GM18951 (cell line): ENCODE data around the gene DNMT3L.
"Not testable (repeated sequence)": the region's sequence is repeated elsewhere in the genome, so short reads cannot be mapped to it uniquely, and the experiment has no call there.

Experiments used
- POLR2A ChIP-seq: IDR thresholded peaks from 4 replicates; pipeline ENCODE4 v1.6.1; 2011; ENCODE audit warnings: mild to moderate bottlenecking; ENCODE audit not compliant: insufficient read length, insufficient read depth; ENCODE audit errors: extremely low read depth
- in situ Hi-C: fragments of 300-500 bp; cut with MboI; formaldehyde crosslinking; loops from one replicate; pipeline ENCODE4 v1.12.0; 2022; ENCODE audit warnings: low sequenced_read_pairs, mixed read lengths, inconsistent platforms; ENCODE audit not compliant: unreplicated experiment

Gene DNMT3L

DNA sequence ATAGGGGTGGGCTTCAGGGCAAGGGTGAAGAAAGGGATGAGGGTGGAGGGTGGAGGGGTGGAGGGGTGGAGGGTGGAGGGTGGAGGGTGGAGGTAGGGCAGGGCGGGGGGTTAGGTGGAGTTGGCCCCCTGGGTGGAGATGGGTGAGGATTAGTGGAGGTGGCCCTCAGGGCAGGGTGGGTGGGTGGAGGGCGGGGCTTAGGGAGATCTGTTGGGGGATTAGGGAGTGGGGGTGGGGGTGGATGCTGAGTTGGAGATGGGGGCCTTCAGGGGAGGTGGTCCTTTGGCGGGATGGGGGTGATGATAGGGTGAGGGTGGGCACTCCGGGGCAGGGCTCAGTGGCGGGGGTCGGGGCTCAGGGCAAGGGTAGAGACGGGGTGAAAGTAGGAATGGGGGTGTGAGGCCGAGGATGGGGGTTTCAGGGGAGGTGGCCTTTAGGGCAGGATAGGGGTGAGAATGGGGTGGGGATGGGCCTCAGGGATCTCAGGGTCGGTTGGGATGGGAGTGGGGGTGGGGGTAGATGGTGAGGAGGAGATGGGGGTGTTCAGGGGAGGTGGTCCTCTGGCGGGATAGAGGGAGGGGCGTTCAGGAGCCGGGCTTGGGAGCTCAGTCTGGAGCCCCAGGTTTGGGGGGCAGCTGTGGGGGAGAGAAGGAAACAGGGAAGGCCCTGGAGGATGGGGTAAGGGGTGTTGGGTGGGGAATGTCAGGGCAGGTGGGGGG is 800 bp upstream of the DNMT3L start:
- TF ChIP-seq POLR2A: no peak
- in situ Hi-C loops: no loop called here

DNA sequence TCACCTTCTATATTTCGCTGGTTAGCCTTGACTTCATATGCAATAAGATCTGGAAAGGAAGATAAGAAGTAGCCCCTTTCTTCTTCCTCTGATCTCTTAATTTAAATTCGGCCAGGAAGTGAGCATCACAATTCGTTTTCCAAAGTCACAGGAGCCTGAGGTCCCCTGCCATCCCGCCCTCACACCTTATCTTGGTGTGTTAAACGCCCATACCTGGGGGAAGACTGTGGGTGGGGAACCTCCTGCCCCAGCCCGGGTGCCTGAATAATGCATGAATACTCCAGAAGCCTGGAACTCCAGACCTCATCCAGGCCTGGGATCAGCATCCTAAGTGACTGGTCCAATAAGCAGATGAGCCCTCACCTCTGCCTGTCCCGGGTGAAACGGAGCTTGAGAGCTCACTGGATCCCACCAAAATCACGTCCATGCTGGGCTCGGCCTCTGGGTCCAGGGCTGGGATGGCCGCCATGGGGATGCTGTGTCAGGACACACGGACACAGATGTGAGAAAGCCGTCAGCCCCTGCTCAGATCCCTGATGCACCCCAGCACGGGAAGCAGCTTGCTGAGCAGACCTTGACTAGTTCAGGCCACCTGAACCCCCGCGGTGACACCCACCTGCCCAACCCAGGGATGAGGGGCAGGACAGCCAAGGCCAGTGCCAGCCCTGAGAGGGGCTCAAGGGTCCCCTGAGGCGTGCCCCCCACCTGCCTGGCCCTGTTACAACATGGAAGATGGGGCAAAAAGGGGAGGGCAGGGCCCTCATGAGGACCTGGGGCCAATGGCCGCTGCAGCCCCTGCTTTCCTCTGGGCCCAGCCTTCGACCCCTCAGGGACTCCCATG is 686 bp downstream of the DNMT3L start:
- TF ChIP-seq POLR2A: no peak
- in situ Hi-C loops: no loop called here

DNA sequence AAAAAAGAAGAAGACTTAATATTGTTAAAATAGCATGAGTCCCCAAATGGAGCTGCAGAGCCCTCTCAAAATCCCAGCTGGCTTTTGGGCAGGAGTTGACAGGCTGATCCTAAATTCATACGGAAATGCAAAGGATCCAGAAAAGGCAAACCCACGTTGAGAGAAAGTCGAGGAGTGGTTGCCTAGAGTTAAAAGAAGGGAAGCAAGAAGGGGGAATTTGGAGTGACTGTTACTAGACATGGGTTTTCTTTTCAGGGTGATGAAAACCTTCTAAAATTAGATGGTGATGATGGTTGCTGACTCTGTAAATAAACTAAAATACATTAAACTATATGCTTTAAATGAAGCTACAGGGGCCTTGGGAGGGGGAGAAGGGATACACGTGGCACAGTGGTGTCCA is 1.6 kb downstream of the DNMT3L start:
- no peak for TF ChIP-seq POLR2A
- in situ Hi-C loops: no loop called here

DNA sequence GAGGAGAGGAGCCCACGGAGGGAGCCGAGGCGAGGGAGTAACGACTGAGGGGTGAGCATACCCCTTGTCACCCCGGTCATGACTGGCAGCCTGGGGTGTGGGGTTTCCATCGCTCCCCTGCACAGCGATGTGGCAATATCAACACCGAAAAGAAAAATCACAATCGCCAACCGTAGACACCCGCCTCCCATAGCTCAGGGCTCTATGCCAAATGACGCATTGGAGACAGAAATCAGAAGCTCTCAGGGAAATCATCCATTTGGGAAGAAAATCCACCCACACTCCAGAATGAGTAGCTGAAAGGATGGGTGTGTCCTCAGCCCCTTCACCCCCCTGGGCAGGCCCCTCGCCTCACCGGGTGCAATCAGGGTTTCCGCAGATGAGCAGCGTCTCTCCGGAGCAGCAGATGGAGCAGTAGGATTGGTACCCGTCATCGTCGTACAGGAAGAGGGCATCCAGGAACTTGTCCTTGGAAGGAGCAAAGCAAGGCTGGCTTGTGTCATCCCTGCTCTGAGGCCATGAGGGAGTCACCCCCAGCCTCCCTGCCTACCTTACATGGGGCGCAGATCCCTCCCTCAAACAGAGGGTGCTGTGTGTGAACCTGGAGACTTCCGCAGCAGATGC is 2.5 kb downstream of the DNMT3L start:
- TF ChIP-seq POLR2A: no peak
- in situ Hi-C loops: no loop called here

DNA sequence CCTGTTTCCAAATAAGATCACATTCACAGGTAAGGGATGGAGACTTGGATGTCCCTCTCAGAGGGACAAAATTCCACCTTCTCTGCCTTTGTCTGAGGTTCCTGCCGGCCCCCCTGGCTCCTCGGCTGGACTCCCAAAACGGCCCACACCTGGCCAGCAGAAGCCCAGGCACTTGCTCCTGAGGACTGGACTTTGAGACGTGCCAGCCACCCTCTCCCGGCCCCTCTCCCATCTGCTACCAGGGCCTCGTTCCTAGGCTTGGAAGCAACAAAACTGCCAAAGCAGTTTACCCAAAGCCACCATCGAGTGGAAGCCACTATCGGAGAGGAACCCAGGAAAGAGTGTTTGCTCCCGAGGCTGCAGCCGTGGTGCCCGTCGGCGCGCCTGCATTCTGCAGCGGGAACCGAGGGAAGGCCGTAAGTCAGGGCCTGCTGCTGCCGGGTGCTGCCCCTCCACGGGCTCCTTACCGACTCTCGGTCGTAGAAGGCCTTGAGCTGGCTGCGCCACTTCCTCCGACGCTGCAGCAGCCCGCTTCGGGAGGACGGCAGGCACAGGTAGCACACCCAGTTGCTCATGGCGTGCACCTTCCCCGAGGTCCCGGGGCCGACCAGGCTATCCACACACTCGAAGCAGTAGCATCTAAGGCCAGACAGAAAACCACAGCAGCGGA is 3.5 kb downstream of the DNMT3L start:
- TF ChIP-seq POLR2A: no peak
- in situ Hi-C loops: no loop called here

DNA sequence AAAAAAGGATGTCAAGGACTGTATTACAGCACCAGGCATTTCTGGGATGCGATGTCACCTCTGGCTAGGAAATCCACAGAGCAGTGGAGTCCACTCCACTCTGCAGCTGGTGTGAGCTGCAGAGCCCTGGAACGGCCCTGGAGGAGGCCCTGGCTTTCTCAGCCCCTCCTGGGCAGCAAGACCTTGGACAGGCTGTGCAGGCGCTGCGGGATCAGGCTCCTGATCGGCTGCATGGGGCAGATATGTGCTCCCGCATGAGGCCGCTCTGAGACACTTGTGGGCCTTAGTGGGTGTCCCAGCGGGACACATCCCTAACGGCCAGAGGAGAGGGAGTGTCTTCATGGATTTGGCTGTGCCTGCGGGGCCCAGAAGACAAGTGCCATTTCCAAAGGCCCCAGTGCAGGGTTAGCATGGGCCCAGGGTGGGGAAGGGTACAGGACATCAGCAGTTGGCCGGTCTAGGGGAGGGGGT is 6.2 kb downstream of the DNMT3L start:
- in situ Hi-C loops: no loop called here
- no peak for TF ChIP-seq POLR2A

DNA sequence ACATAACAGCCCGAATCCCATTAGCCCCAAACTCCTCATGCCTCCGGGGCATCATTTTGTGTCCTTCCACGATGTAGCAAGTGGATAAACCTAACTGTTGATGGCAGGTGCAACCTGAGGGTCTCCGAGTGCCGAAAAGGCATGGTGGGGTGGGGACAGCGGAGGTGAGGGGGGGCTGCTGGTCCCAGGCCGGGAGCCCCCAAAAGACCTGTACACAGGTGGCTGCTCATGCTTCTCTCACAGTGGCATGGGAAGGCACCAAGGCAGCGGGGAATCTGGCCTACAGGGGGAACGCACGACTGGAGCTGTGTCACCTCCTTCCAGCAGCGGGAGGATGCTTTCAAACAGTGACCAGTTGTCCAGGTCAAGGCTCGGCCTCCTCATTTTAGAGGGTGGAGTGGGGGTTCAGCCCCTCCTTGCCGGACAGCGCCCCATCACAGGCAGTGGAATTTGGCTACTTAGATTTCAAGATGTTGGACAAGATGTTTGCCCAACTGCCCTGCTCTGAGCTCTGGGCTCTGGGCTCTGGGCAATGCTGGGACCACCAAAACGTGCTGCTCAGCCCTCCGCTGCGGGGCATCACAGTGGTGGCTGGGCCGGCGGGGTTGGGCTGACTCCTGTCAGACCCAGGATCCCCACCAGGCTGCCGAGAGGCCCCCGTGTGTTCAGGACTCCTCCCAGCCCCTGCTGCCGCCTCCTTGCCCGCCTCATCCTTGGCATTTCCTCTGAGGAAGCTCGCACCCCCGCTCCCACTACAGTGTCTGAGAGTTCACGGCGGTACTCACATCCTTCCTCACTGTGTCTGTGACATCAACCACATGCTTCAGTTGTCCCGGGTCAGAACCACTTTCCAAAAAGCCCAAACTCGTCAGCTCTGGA is 7.6 kb downstream of the DNMT3L start:
- in situ Hi-C loops: no loop called here
- TF ChIP-seq POLR2A: no peak

DNA sequence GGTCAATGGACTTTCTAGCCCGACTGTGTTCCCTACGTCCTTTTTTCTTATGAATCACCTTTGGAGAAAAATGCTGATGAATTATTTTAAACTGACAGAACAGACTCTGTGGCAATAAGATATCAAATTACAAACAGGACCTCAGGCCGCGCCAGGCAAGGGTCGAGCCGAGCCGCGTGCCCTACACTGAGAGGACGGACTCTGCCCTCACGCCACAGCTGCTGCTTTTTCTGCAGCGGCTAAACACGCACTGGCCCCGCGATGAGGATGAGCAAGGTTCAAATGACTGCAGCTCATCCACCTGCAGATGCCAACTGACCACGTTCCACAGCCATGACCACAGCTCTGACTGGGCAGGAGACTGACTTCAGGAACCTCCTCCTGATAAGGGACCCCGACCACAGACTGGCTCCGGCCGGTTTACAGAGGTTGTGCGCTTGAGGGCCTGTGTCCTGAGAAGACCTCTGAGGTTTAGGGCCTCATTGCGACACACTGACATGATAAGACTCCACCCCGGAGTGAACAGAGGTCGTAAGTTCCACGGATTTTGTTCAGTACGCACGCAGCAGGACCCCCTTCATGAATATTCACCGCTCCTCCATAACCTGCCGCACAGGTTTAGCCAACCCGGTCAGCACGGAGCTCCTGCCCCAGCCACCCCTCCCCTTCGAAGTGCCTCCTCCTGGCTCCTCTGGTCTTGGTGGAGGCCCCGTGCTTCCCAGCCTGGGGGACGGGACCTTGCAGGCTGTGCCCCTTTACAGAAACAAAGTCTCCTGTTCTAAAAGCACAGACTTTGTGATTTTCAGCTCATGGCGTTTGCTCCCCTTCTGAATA is 12.3 kb downstream of the DNMT3L start:
- in situ Hi-C loops: not testable (repeated sequence)

DNA sequence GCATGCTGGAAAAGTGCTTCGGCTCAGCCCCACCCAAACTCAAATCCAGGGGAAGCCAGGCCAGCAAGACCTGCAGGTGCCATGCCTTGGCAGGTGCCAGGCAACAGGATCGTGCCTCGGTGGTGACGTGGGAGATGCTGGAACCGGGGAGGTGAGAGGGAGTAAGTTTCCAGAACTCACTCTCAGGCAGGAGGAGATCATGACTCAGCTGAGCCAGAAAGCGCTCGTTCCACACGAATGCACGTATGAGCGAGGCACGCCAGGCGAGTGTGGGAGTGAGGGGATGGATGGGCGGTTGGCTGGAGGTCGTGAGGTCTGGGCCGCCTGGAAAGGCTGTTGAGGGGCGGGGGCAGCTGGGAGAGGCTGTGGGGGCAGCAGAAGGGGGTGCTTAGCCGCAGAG is 13.8 kb downstream of the DNMT3L start:
- in situ Hi-C loops: not testable (repeated sequence)

DNA sequence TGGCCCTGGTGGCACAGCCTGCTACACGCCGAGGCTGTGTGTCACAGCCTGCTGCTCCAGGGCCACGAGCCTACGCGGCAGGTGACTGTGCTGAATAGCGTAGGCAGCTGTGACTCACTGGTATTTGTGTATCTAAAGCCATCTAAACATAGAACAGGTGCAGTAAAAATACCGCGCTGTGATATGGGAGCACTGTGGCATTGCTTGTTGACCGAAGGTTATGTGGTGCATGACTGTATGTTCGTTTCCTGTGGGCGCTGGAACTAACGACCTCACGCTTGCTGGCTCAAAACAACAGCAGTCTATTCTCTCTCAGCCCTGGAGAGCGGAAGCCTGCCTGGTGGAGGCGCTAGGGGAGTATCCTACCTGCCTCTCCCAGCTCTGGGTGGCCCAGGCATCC is 17.7 kb downstream of the DNMT3L start:
- in situ Hi-C loops: not testable (repeated sequence)

DNA sequence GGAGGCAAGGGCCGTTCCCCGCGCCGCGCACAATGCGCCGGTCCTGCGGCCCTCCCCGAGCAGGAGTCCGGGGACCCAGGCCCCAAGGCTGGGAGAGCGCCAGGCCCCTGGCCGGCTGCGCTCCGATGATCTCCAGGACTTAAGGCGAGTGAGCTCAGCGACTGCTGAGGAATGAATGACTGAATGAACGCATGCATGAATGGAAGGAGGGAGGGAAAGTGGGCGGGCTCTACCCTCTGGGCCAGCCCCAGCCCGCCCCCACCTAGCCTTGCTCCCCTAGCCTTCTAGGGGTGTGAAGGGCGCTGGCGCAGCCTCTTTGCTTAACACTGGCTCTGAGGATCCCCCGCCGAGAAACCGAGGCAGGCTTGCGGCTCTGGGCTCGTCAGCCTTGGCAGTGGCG is 20.4 kb downstream of the DNMT3L start:
- in situ Hi-C loops: not testable (repeated sequence)

DNA sequence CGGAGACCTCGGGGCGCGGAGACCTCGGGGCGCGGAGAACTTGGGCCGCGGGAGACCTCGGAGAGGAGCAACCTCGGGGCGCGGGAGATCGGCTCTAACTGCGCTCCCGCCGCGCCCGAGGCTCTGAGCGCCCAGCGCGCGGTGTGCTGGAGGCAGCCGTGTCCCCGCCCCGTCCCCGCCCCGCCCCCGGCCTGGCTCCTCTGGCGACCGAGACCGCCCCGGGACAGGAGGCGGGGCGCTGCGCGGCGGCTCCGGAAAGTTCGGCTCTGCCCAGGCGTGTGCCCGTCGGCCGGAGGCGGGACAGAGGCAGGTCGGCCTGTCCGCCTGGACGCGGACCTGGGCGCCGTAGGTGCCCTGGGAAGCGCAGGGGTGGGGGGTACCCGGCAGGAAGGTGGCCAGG is 20.9 kb downstream of the DNMT3L start, which contains the start of gene ICOSLG:
Gene ICOSLG (minus strand): TSS at position 102 of the 400 bp plus-strand sequence. CDS start 126 bp downstream, outside the sequence.
- in situ Hi-C loops: not testable (repeated sequence)

DNA sequence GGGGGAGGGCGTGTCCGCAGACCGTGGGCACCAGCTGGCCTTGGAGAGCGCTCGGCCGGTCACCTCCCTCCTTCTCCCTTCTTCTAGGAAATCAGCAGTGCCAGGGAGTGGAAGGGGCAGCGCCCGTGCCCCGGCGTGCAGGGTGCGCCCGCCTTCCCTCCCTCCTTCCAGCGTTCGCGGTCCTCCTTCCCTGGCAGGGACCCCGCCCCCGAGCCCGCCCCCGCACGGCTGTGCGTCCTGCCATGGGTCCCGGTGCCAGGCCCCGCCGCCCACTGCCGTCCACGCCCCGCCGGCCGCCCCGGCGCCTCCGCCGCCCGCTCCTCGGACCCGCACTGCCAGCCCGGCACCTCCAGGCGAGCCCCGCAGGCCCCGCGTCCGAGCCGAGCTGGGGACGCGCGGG is 21.3 kb downstream of the DNMT3L start:
- in situ Hi-C loops: not testable (repeated sequence)

DNA sequence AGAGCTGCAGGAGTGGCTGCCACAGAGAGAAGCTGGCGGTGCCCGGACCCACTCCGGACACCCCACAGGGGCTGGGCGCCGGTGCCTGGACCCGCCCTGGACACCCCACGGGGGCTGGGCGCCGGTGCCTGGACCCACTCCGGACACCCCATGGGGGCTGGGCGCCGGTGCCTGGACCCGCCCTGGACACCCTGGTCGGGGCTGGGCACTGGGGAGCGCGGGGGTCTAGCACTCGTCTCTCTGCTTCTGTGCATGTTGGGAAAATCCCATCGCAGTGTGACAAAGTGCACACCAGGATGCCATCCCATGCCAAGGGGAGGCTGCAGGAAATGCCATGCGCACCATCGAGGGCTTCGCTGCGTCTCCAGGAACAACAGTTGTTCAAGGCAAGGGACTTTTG is 32.1 kb downstream of the DNMT3L start:
- in situ Hi-C loops: not testable (repeated sequence)

DNA sequence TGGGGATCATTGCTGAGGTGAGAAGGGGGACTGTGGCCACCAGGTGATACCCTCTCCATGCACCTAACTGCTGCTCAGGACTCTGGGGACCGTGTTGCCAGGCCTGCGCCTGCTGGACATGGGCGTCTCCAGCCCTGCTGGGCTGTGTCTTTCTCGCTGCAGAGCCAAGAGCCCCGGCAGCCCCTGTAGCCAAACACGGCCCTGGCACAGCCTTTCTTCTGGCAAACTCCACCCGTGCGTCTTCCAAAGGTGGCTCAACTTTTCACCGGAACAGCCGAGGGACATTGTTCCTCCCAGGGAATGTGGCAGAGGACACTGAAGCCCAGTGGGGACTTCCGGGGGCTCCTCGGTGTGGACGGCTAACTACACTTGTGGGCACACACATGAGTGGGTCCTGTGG is 33.6 kb downstream of the DNMT3L start:
- in situ Hi-C loops: not testable (repeated sequence)

DNA sequence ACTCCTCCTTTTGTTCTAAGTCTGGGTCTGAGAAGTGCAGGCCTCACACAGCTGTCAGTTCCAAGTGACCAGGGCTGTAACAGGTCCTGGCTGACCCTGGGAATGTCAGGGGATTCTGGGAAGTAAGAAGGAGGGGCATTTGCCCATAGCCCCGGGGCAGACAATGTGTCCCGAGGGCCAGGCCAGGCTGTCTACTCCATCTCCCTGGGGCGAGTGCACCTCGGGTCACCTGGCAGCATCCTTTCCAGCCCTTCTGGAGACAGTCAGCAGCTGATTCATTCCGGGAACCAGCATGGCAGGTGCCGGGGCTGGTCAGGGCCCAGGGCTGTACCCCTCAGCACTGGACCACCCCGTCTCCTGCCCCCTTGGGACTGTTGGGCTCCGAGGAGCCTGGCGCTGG is 34.1 kb downstream of the DNMT3L start:
- in situ Hi-C loops: not testable (repeated sequence)

DNA sequence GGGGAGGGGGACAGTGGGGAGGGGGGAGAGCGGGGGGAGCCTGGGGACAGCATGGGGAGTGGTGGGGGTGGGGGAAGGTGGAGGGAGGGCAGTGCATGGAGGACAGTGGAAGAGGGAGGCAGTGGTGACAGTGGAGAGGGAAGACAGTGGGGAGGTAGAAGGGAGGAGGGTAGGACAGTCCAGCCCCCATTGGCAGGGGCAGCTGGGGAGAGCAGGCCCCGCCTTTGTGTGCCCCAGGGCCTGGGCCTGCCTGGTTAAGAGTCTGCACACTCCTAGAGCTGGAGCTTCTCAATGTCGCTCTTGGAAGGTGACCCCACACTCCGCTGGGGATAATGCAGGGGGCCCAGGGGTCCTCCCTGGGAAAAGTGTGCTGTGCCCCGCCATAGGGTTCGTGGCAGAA is 36.1 kb downstream of the DNMT3L start:
- in situ Hi-C loops: not testable (repeated sequence)
